ENCODE measurements around the gene NFASC.

Gene NFASC

GRCh38 chr1:204859861-204860267 lies 10.8 kb upstream of the NFASC start:
- DNase-seq (ENCODE audit: low spot score), result no peak

- no peak for DNase-seq (ENCODE audit: low spot score)
Observed at GRCh38 chr1:204863024-204863423, 7.6 kb upstream of the NFASC start.

- no peak for DNase-seq (ENCODE audit: low spot score)
Observed at GRCh38 chr1:204863730-204864129, 6.9 kb upstream of the NFASC start.

GRCh38 chr1:204866051-204866596 lies 4.5 kb upstream of the NFASC start:
- DNase-seq (ENCODE audit: low spot score), result no peak

GRCh38 chr1:204867203-204867602 lies 3.5 kb upstream of the NFASC start:
- DNase-seq (ENCODE audit: low spot score), result no peak

- no peak for DNase-seq (ENCODE audit: low spot score)
Observed at GRCh38 chr1:204867666-204868339, 2.9 kb upstream of the NFASC start.

- no peak for DNase-seq (ENCODE audit: low spot score)
Observed at GRCh38 chr1:204868340-204868700, 2.3 kb upstream of the NFASC start.

GRCh38 chr1:204869097-204869496 lies 1.6 kb upstream of the NFASC start:
- DNase-seq (ENCODE audit: low spot score), result no peak

- no peak for DNase-seq (ENCODE audit: low spot score)
Observed at GRCh38 chr1:204871405-204872037, 859 bp downstream of the NFASC start.

GRCh38 chr1:204872262-204872881 lies 1.7 kb downstream of the NFASC start:
- no peak for DNase-seq (ENCODE audit: low spot score)

- DNase-seq (ENCODE audit: low spot score), result no peak
Observed at GRCh38 chr1:204873176-204873575, 2.5 kb downstream of the NFASC start.

- no peak for DNase-seq (ENCODE audit: low spot score)
Observed at GRCh38 chr1:204873714-204874113, 3.1 kb downstream of the NFASC start.

- no peak for DNase-seq (ENCODE audit: low spot score)
Observed at GRCh38 chr1:204874274-204874673, 3.6 kb downstream of the NFASC start.

GRCh38 chr1:204875255-204875654 lies 4.6 kb downstream of the NFASC start:
- no peak for DNase-seq (ENCODE audit: low spot score)

- DNase-seq (ENCODE audit: low spot score), result no peak
Observed at GRCh38 chr1:204878621-204879234, 8.1 kb downstream of the NFASC start.

- DNase-seq (ENCODE audit: low spot score), result no peak
Observed at GRCh38 chr1:204879351-204879750, 8.7 kb downstream of the NFASC start.

- no peak for DNase-seq (ENCODE audit: low spot score)
Observed at GRCh38 chr1:204880906-204881305, 10.2 kb downstream of the NFASC start.

GRCh38 chr1:204882479-204882878 lies 11.8 kb downstream of the NFASC start:
- DNase-seq (ENCODE audit: low spot score), result no peak

GRCh38 chr1:204883405-204883804 lies 12.7 kb downstream of the NFASC start:
- DNase-seq (ENCODE audit: low spot score), result no peak

- DNase-seq (ENCODE audit: low spot score), result no peak
Observed at GRCh38 chr1:204885288-204885711, 14.6 kb downstream of the NFASC start.

- DNase-seq (ENCODE audit: low spot score), result no peak
Observed at GRCh38 chr1:204885790-204886189, 15.1 kb downstream of the NFASC start.

- DNase-seq (ENCODE audit: low spot score), result no peak
Observed at GRCh38 chr1:204887846-204888245, 17.2 kb downstream of the NFASC start.

- no peak for DNase-seq (ENCODE audit: low spot score)
Observed at GRCh38 chr1:204888294-204888693, 17.6 kb downstream of the NFASC start.
